ENCODE measurements around the gene ATOX1.
"Not testable (repeated sequence)": the region's sequence is repeated elsewhere in the genome, so short reads cannot be mapped to it uniquely, and the experiment has no call there.

The ATOX1 gene

GRCh38 chr5:151730381-151730780, 28.1 kb downstream of the ATOX1 start:
- DNase-seq (no peak), ATAC-seq (no peak)
- peaks cover 7% of the 10 kb centered on the region for H3K9me3 Mint-ChIP-seq
- H3K27me3 Mint-ChIP-seq = no peaks in the 10 kb centered on the region
- H3K4me1 Mint-ChIP-seq = no peaks in the 10 kb centered on the region
- peaks cover 13% of the 10 kb centered on the region for H3K36me3 Mint-ChIP-seq (ENCODE audit: low read depth)
- no peak overlapping the region for H3K4me3 Mint-ChIP-seq
- H3K27ac Mint-ChIP-seq = no peak overlapping the region

- H3K4me1 Mint-ChIP-seq, H3K4me3 Mint-ChIP-seq, ATAC-seq, DNase-seq, H3K9me3 Mint-ChIP-seq, H3K27me3 Mint-ChIP-seq: not testable (repeated sequence)
- H3K36me3 Mint-ChIP-seq (ENCODE audit: low read depth) = peaks cover 13% of the 10 kb centered on the region
- peak overlapping the region; percentile 22 for H3K27ac Mint-ChIP-seq
These were observed 28.8 kb downstream of the ATOX1 start for GRCh38 chr5:151729597-151729996.

GRCh38 chr5:151724360-151724759, 34.1 kb downstream of the ATOX1 start:
- no peak overlapping the region for H3K4me3 Mint-ChIP-seq
- H3K27ac Mint-ChIP-seq = no peak overlapping the region
- peaks cover 18% of the 10 kb centered on the region for H3K4me1 Mint-ChIP-seq
- no peak for DNase-seq
- peaks cover 3% of the 10 kb centered on the region for H3K36me3 Mint-ChIP-seq (ENCODE audit: low read depth)
- H3K27me3 Mint-ChIP-seq = no peaks in the 10 kb centered on the region
- H3K9me3 Mint-ChIP-seq = peaks cover 2% of the 10 kb centered on the region
- no peak for ATAC-seq

GRCh38 chr5:151722546-151722945, 35.9 kb downstream of the ATOX1 start:
- no peak overlapping the region for H3K4me3 Mint-ChIP-seq
- peaks cover 18% of the 10 kb centered on the region for H3K4me1 Mint-ChIP-seq
- no peaks in the 10 kb centered on the region for H3K27me3 Mint-ChIP-seq
- H3K36me3 Mint-ChIP-seq (ENCODE audit: low read depth) = no peaks in the 10 kb centered on the region
- no peak overlapping the region for H3K27ac Mint-ChIP-seq
- no peak for DNase-seq
- H3K9me3 Mint-ChIP-seq = no peaks in the 10 kb centered on the region
- ATAC-seq = no peak

GRCh38 chr5:151721812-151722391, 36.5 kb downstream of the ATOX1 start:
- Mint-ChIP-seq H3K36me3 (ENCODE audit: low read depth) (no peaks in the 10 kb centered on the region), H3K4me1 (peaks cover 18% of the 10 kb centered on the region), H3K4me3 (no peak overlapping the region), H3K27me3 (no peaks in the 10 kb centered on the region), H3K9me3 (no peaks in the 10 kb centered on the region), H3K27ac (no peak overlapping the region)
- DNase-seq (no peak), ATAC-seq (no peak)

- peak; percentile 6 for DNase-seq
- Mint-ChIP-seq H3K4me1 (peaks cover 18% of the 10 kb centered on the region), H3K36me3 (ENCODE audit: low read depth) (no peaks in the 10 kb centered on the region), H3K27ac (peak overlapping the region; percentile 33), H3K27me3 (no peaks in the 10 kb centered on the region), H3K9me3 (no peaks in the 10 kb centered on the region), H3K4me3 (no peak overlapping the region)
- ATAC-seq = peak; percentile 81
These were observed 37.3 kb downstream of the ATOX1 start for GRCh38 chr5:151721087-151721646.

GRCh38 chr5:151720215-151720614, 38.2 kb downstream of the ATOX1 start:
- Mint-ChIP-seq H3K4me1 (peaks cover 18% of the 10 kb centered on the region), H3K9me3 (no peaks in the 10 kb centered on the region), H3K27me3 (no peaks in the 10 kb centered on the region), H3K27ac (no peak overlapping the region), H3K4me3 (no peak overlapping the region), H3K36me3 (ENCODE audit: low read depth) (no peaks in the 10 kb centered on the region)
- ATAC-seq (no peak), DNase-seq (no peak)

- ATAC-seq = no peak
These were observed 39.0 kb downstream of the ATOX1 start for GRCh38 chr5:151719228-151720000.

GRCh38 chr5:151718646-151719045, 39.8 kb downstream of the ATOX1 start:
- peaks cover 18% of the 10 kb centered on the region for H3K4me1 Mint-ChIP-seq
- no peaks in the 10 kb centered on the region for H3K27me3 Mint-ChIP-seq
- DNase-seq = no peak
- no peaks in the 10 kb centered on the region for H3K9me3 Mint-ChIP-seq
- ATAC-seq = no peak
- H3K27ac Mint-ChIP-seq = no peak overlapping the region
- no peak overlapping the region for H3K4me3 Mint-ChIP-seq
- no peaks in the 10 kb centered on the region for H3K36me3 Mint-ChIP-seq (ENCODE audit: low read depth)

More at GRCh38 chr5:151719228-151720000, 39.0 kb downstream of the ATOX1 start:
- peak; percentile 32 for DNase-seq
- peaks cover 18% of the 10 kb centered on the region for H3K4me1 Mint-ChIP-seq
- no peak overlapping the region for H3K27ac Mint-ChIP-seq
- no peak overlapping the region for H3K4me3 Mint-ChIP-seq
- H3K9me3 Mint-ChIP-seq = no peaks in the 10 kb centered on the region
- H3K36me3 Mint-ChIP-seq (ENCODE audit: low read depth) = no peaks in the 10 kb centered on the region
- no peaks in the 10 kb centered on the region for H3K27me3 Mint-ChIP-seq

- Mint-ChIP-seq H3K9me3 (no peaks in the 10 kb centered on the region), H3K4me1 (peaks cover 18% of the 10 kb centered on the region), H3K27me3 (no peaks in the 10 kb centered on the region), H3K27ac (no peak overlapping the region), H3K36me3 (ENCODE audit: low read depth) (no peaks in the 10 kb centered on the region), H3K4me3 (no peak overlapping the region)
- DNase-seq (no peak), ATAC-seq (no peak)
These were observed 40.3 kb downstream of the ATOX1 start for GRCh38 chr5:151718153-151718552.

- Mint-ChIP-seq H3K27me3 (peaks cover 1% of the 10 kb centered on the region), H3K9me3 (peaks cover under 1% of the 10 kb centered on the region), H3K27ac (no peak overlapping the region), H3K4me1 (peaks cover 16% of the 10 kb centered on the region), H3K36me3 (ENCODE audit: low read depth) (no peaks in the 10 kb centered on the region), H3K4me3 (no peak overlapping the region)
- ATAC-seq (no peak), DNase-seq (no peak)
These were observed 41.0 kb downstream of the ATOX1 start for GRCh38 chr5:151717416-151717815.

GRCh38 chr5:151709109-151709735, 49.2 kb downstream of the ATOX1 start:
- ATAC-seq = no peak
- peaks cover 2% of the 10 kb centered on the region for H3K4me1 Mint-ChIP-seq

GRCh38 chr5:151708126-151708525, 50.3 kb downstream of the ATOX1 start:
- Mint-ChIP-seq H3K36me3 (ENCODE audit: low read depth) (no peaks in the 10 kb centered on the region), H3K4me3 (no peak overlapping the region), H3K9me3 (peaks cover 6% of the 10 kb centered on the region), H3K27me3 (peaks cover 7% of the 10 kb centered on the region), H3K27ac (no peak overlapping the region), H3K4me1 (peaks cover 4% of the 10 kb centered on the region)
- ATAC-seq (no peak), DNase-seq (no peak)

More at GRCh38 chr5:151709109-151709735, 49.2 kb downstream of the ATOX1 start:
- Mint-ChIP-seq H3K36me3 (ENCODE audit: low read depth) (no peaks in the 10 kb centered on the region), H3K27me3 (peaks cover 7% of the 10 kb centered on the region), H3K27ac (no peak overlapping the region), H3K9me3 (peaks cover 6% of the 10 kb centered on the region), H3K4me3 (no peak overlapping the region)
- no peak for DNase-seq

GRCh38 chr5:151707567-151707966, 50.9 kb downstream of the ATOX1 start:
- DNase-seq = no peak
- H3K4me3 Mint-ChIP-seq = no peak overlapping the region
- H3K4me1 Mint-ChIP-seq = peaks cover 4% of the 10 kb centered on the region
- no peak for ATAC-seq
- H3K36me3 Mint-ChIP-seq (ENCODE audit: low read depth) = no peaks in the 10 kb centered on the region
- H3K27me3 Mint-ChIP-seq = peaks cover 7% of the 10 kb centered on the region
- H3K9me3 Mint-ChIP-seq = peaks cover 6% of the 10 kb centered on the region
- no peak overlapping the region for H3K27ac Mint-ChIP-seq

GRCh38 chr5:151706906-151707305, 51.5 kb downstream of the ATOX1 start:
- Mint-ChIP-seq H3K27ac (no peak overlapping the region), H3K27me3 (peaks cover 3% of the 10 kb centered on the region), H3K4me3 (no peak overlapping the region), H3K4me1 (peaks cover 4% of the 10 kb centered on the region), H3K36me3 (ENCODE audit: low read depth) (no peaks in the 10 kb centered on the region), H3K9me3 (peaks cover under 1% of the 10 kb centered on the region)
- no peak for DNase-seq
- ATAC-seq = peak; percentile 46

Data from activated naive CD8-positive, alpha-beta T cell treated with anti-CD3 and anti-CD28 coated beads, Interleukin-2, amount 50 U/mL, for 24 hours (primary cell).